Measurements from ENCODE around the gene TBX1. TPM values are rescaled to one million over a fixed set of nuclear protein-coding genes. Genes with fewer than 3 reads are reported as not detected.
A peak's percentile ranks its signal among the peaks of the same experiment; 100 is the strongest.

TBX1 gene
- total RNA-seq, 2 donors from 2014 or later = 1.1 to 2.9 TPM

DNA sequence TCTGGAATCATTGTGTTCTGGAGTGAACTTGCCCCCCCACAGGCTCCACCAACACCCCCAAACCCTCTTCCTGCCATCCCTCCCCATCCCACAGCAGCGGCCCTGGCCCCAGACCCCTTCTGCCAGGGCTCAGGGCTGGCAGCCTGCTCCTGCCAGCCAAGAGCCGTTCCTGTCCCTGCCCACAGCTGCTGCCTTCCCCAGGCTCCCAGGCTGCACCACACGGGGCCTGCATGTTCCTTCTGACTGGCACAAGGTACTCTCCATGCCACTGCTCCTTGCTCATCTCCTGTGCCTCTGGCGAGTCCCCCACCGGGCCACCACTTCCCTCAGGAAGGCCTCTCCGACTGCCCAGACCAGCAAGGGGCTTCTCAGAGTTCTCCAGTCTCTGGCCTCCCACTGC is 32.3 kb upstream of the TBX1 start:
- Mint-ChIP-seq H3K4me3 (no peak overlapping the region), H3K4me1 (ENCODE audit: low read depth in 2 of 2) (peaks cover 5% of the 10 kb centered on the region in 2 donors), H3K9me3 (no peaks in the 10 kb centered on the region), H3K27ac (no peak overlapping the region), H3K27me3 (peaks cover 17 to 20% of the 10 kb centered on the region in 2 donors), H3K36me3 (no peaks in the 10 kb centered on the region)
- ATAC-seq = no peak
- DNase-seq (ENCODE audit: low spot score) = no peak

DNA sequence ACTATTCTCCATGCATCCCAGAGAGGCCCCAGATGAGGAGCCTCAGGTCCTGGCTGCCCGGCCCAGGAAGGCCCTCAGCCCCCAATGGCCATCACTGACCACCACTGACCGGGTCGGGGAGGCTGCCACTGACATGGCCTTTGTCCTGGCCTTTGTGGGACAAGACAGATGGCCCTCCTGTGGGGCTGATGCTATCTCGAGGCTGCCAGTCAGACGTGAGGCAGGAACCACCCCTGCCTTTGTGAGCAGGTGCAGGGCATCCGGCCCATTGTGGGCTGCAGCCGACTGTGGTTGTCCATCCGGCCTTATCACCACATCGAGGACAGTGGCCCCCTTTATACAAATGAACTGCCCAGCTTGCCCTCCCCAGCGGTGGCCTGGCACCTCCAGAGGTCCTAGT is 31.7 kb upstream of the TBX1 start:
- peaks cover 17 to 20% of the 10 kb centered on the region in 2 donors for H3K27me3 Mint-ChIP-seq
- peaks cover 5% of the 10 kb centered on the region in 2 donors for H3K4me1 Mint-ChIP-seq (ENCODE audit: low read depth in 2 of 2)
- H3K27ac Mint-ChIP-seq = no peak overlapping the region
- H3K36me3 Mint-ChIP-seq = no peaks in the 10 kb centered on the region
- ATAC-seq (no peak), DNase-seq (ENCODE audit: low spot score) (no peak)
- H3K9me3 Mint-ChIP-seq = no peaks in the 10 kb centered on the region
- H3K4me3 Mint-ChIP-seq = no peak overlapping the region

DNA sequence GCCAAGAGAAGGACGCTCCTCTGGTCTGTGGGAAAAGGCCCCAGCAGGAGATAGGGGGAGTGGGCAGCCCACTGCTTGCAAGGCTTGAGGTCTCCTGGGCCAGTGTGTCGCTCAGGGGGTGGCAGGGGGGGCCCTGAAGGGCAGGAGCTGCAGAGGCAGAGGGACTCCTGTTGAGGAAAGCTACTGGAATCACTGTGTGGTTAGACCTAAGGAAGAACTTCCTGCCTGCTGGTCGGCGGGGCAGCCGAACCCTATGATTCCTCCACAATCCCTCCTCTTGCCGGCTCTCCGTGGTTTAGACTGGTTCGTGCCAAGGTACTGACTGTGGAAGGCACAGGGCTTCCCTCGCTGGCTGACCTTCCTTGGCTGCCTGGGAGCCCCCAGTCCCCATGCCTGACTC is 31.1 kb upstream of the TBX1 start:
- Mint-ChIP-seq H3K4me3 (no peak overlapping the region), H3K9me3 (no peaks in the 10 kb centered on the region), H3K4me1 (ENCODE audit: low read depth in 2 of 2) (peaks cover 5% of the 10 kb centered on the region in 2 donors), H3K27ac (no peak overlapping the region), H3K27me3 (peaks cover 17 to 20% of the 10 kb centered on the region in 2 donors), H3K36me3 (no peaks in the 10 kb centered on the region)
- ATAC-seq = no peak
- no peak for DNase-seq (ENCODE audit: low spot score)

DNA sequence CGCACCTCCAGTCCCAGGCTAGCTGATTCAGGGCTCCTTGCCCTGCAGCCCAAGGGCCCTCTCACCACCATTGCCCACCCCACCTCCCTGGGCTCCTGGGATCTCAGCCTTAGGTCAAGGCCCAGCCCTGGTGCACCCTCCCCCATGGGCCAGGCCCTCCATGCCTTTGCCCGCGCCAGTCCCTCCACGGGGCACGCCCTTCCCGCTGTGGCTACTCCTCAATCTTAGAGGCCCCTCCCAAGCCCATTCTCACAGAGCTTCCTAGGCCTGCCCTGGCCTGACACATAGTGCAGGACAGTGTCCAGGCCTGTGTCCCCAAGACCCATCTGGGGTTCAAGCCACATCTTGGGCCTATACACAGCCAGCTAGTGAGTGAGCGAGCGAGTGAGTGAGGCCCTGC is 30.4 kb upstream of the TBX1 start:
- peak; percentile 4 to 7 for ATAC-seq
- Mint-ChIP-seq H3K36me3 (no peaks in the 10 kb centered on the region), H3K27ac (no peak overlapping the region), H3K27me3 (peaks cover 13% of the 10 kb centered on the region in 2 donors), H3K4me3 (peak overlapping the region; percentile 65), H3K4me1 (ENCODE audit: low read depth in 2 of 2) (peaks cover 3 to 5% of the 10 kb centered on the region in 2 donors), H3K9me3 (no peaks in the 10 kb centered on the region)
- no peak for DNase-seq (ENCODE audit: low spot score)

DNA sequence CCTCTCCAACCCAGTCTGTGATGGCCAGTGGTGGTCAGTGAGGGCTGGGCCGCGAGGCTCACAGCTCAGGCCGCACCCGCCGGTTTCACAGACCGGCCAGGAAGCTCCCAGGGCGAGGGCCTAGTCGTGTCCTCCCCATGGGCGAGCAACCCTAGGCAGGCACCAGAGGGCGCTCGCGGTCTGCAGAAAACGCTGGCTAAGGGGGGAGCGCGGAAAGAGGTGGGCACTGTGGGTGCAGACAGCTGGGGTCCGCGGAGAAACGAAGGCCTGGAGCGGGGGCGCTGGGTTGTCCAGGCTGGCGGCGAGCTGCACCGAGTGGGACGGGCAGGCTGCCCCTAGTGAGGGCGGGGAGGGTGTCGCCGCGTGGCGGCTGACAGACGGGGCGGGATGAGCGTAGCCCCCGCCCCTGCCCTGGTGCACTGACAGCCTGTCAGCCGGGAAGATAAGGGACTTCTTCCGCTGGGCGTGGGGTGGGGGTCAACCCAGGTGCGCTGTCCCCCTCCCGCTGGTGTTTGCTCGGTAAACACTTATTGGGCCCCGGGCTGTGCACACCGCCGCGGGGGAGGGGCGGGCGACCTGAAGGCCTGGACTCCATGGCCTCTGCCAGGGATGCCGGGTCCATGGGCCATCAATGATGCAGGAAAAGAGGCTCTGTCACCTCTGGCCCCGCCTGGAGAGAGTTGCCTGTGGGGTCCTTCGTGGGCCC is 29.8 kb upstream of the TBX1 start:
- DNase-seq (ENCODE audit: low spot score) (peak; percentile 81), ATAC-seq (peak; percentile 76 to 84)
- no peaks in the 10 kb centered on the region for H3K9me3 Mint-ChIP-seq
- peaks cover 7 to 9% of the 10 kb centered on the region in 2 donors for H3K27me3 Mint-ChIP-seq
- H3K27ac Mint-ChIP-seq = no peak overlapping the region
- peaks cover 3 to 5% of the 10 kb centered on the region in 2 donors for H3K4me1 Mint-ChIP-seq (ENCODE audit: low read depth in 2 of 2)
- H3K36me3 Mint-ChIP-seq = no peaks in the 10 kb centered on the region
- H3K4me3 Mint-ChIP-seq = peak overlapping the region; percentile 65

DNA sequence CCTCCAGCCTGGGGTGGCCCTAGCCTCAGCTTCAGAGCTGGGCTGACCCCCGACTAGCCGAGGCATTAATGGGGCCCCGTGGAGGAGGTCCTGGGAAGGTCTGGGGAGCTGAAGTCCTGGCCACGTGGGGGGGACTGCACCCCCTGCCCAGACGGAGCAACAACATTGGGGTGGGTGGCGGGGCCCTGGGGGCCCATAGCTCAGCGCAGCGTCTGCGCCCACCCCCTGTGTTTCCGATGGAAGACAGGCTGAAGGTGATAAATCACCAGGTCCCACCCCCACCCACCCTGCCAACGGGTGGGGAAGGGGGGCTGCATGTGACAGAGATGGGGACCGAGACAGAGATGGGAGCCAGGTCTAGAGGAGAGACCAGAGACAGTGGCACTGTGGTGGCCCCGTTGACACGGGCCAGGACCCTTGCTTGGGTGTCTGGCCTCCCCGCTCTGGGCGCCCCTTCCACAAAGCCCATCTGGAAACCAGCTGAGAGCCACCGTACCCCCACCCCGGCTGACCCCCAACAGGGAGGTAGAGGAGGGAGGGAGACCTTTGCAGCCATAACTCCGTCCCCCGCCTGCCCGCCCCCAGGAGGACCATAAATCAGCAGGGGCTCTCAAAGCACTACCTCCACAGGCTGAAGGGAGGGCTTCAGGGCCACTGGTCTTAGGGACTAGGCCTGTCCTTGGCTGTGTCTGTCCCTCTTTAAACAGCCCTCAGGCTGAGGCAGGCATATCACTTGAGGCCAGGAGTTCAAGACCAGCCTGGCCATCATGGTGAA is 29.0 kb upstream of the TBX1 start:
- H3K4me1 Mint-ChIP-seq (ENCODE audit: low read depth in 2 of 2) = peaks cover 3 to 5% of the 10 kb centered on the region in 2 donors
- H3K4me3 Mint-ChIP-seq = no peak overlapping the region
- peaks cover 7 to 9% of the 10 kb centered on the region in 2 donors for H3K27me3 Mint-ChIP-seq
- H3K9me3 Mint-ChIP-seq = no peaks in the 10 kb centered on the region
- H3K36me3 Mint-ChIP-seq = no peaks in the 10 kb centered on the region
- no peak overlapping the region for H3K27ac Mint-ChIP-seq
- DNase-seq (ENCODE audit: low spot score) (no peak), ATAC-seq (no peak)

DNA sequence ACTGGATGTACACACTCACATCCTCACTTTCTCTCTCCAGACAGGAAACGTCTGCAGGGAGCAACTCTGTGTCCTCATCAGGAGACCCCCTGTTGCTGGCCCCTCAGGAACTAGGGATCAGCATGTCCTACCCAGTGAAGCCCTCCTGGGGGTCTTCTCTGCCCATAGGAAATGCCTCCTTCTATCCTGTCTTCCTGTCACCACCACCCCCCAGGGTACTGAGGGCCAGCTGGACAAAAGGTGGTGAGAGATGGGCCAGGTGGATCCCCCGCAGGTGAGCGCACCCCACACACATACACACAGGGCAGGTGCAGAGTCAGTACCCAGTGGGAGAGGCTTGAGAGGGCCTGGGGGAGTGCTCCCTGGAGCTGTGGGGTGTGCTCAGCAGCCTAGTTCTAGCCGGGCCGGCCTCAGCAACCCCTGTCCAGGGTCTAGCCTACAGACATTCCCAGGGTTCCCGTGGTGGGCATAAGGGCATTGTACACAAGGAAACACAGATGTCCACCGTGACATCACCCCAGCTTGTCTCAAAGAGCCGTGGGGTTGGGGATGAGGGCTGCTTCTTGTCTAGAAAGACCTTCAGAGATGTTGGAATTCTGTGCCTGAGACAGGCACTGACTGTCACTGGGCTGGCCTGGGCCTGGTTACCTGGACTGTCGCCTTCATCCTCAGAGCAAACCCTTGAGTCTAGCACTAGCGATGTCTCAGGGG is 28.0 kb upstream of the TBX1 start:
- Mint-ChIP-seq H3K27me3 (peaks cover 3 to 6% of the 10 kb centered on the region in 2 donors), H3K4me1 (ENCODE audit: low read depth in 2 of 2) (peaks cover 3 to 5% of the 10 kb centered on the region in 2 donors), H3K36me3 (no peaks in the 10 kb centered on the region), H3K9me3 (no peaks in the 10 kb centered on the region), H3K27ac (no peak overlapping the region), H3K4me3 (no peak overlapping the region)
- ATAC-seq (no peak), DNase-seq (ENCODE audit: low spot score) (no peak)

DNA sequence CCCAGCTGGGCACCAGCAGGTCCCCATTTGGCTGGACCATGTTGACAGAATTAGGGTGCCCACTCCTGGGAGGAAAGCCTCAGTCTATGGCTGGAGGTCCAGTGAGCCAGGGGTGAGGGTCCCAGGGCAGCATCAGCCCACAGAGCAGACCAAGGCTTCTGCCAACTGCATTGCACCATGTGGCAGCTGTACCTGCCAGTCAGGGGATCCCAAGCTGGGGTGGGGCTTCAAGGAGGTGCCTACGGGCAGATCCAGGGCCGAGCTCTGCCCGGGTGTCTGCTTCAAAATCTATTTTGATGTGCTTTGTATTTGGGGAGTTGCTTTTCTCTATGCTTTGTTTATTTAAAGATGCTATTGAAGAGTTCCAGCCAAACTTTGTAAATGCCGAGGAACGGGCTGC is 26.8 kb upstream of the TBX1 start:
- Mint-ChIP-seq H3K36me3 (no peaks in the 10 kb centered on the region), H3K9me3 (no peaks in the 10 kb centered on the region), H3K4me3 (no peak overlapping the region), H3K27ac (no peak overlapping the region), H3K4me1 (ENCODE audit: low read depth in 2 of 2) (peaks cover 3 to 5% of the 10 kb centered on the region in 2 donors), H3K27me3 (peaks cover 0 to 2% of the 10 kb centered on the region in 2 donors)
- DNase-seq (ENCODE audit: low spot score) (no peak), ATAC-seq (no peak)

DNA sequence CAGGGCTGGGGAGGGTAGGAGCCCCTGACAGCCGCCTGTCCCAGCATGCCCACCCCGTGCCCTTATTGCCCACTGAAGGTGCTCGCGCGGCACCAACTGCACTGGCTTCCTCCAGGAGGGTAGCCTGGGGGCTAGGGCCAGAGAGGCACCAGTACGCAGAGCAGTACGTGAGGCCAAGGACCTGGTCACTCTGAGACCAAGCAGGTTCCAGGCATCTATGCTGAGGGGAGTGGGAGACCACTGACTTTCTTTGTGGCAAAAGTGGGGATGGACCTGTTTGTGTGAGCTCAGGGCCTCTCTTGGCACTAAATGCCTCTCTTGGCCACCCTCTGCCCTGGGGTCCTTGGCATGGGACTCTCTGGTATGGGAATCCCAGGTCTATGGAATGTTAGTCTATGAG is 26.4 kb upstream of the TBX1 start:
- Mint-ChIP-seq H3K36me3 (no peaks in the 10 kb centered on the region), H3K4me3 (no peak overlapping the region), H3K9me3 (no peaks in the 10 kb centered on the region), H3K27ac (no peak overlapping the region), H3K4me1 (ENCODE audit: low read depth in 2 of 2) (peaks cover 3 to 5% of the 10 kb centered on the region in 2 donors), H3K27me3 (peaks cover 0 to 2% of the 10 kb centered on the region in 2 donors)
- ATAC-seq (no peak), DNase-seq (ENCODE audit: low spot score) (no peak)

DNA sequence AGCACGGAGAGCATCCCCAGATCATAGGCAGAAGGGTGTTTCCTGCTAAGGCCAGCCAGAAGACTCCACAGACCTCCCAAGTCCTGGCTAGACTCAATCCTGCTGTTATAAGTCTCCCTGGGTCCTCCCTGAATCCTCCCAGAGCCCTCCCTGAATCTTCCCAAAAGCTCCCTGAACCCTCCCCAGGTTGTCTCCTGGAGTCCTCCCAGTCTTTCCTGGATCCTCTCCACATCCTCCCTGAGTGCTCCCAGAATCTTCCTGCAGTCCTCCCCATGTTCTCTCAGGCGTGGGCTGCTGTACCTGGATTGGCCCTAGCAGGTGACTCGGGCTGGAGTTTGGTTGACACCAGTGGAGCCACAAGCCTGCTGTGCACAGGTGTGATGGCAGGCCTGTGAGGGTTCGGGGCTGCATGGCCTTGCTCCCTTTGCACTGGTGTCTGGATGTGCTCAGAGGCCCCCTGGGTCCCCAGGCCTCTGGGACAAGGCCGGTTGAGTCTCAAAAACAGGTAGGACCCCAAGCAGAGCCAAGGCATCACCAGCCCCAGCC is 25.7 kb upstream of the TBX1 start:
- H3K4me3 Mint-ChIP-seq = no peak overlapping the region
- ATAC-seq (no peak), DNase-seq (ENCODE audit: low spot score) (no peak)
- no peaks in the 10 kb centered on the region for H3K36me3 Mint-ChIP-seq
- H3K27me3 Mint-ChIP-seq = peaks cover 0 to 2% of the 10 kb centered on the region in 2 donors
- no peaks in the 10 kb centered on the region for H3K9me3 Mint-ChIP-seq
- no peak overlapping the region for H3K27ac Mint-ChIP-seq
- peaks cover 3 to 5% of the 10 kb centered on the region in 2 donors for H3K4me1 Mint-ChIP-seq (ENCODE audit: low read depth in 2 of 2)

DNA sequence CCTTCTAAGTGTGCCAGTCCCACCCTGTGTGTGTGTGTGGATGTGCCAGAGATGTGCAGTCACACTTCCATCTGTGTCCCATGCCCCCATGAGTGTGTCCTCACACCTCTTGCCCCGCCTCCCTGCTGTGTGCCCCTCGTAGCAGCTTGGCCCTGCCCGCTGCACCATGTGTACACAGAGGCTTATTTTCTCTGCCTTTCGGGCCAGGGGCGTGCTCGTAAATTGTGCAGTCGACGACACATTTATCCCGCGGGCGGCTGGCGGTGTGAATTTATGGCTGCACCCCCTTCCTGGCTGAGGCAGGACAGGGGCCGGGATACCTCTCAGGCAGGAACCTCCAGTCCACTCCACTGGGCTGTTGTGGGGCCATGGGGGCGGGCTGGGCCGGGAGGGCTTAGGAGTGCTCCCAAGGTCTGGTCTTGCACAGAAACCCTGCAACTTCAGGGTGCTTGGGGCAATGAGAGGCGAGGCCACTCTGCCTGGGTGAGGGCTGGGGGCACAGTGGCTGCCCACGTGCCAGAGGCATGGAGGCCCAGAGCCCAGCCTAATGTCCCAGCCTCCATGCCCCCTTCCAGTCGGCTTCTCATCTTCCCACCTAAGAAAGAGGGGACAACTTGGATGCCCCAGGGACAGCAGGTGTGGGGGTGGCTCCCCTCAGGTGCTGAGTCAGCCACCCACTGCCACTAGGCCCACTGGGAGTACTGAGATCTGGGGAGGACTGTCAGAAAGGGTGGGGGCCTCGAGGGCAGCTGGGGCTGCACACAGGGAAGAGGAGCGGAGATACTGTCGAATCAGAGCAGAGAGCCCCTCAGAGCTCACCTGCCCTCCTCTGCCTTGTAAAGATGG is 24.7 kb upstream of the TBX1 start:
- Mint-ChIP-seq H3K27ac (no peak overlapping the region), H3K9me3 (no peaks in the 10 kb centered on the region), H3K4me1 (ENCODE audit: low read depth in 2 of 2) (no peaks in the 10 kb centered on the region), H3K27me3 (no peaks in the 10 kb centered on the region), H3K4me3 (no peak overlapping the region), H3K36me3 (no peaks in the 10 kb centered on the region)
- ATAC-seq (no peak), DNase-seq (ENCODE audit: low spot score) (no peak)

DNA sequence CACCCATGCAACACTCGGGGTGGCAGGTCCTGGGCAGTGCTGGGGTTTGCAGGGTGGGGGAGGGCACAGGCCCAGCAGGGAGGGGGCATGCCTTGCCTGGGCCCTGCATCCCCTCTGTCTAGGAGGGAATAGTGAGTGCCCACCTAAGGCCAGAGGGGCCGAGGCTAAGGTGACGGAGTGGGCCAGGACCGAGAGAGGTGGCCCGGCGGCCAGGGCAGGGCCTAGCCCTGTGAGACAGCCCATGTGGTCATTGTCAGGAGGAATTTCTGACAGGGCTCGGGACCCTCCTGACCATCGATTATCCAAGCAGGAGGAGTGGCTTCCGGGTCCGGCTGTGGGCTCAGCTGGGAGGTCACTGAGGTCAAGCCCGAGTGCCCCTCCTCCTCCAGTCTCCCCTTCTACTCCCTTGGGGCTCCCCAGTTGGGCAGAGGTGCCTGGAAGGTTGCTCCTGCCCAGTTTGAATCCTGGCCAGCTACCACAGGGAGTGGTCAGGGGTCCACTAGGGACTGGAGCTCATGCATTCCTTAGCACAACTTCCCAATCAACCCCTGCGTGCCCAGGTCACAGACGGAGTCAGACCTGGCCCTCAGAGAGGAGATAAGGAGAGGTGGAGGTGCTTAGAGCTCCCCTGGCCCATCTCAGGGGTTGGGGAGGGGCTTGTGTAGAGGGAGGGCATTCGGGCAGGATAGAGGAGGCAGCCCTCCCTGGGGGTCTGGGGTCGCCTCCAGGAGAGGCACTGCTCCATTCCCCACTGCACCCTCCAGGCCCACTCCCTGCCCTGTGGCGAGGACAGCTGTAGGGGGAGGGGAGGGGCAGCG is 22.5 kb upstream of the TBX1 start:
- no peaks in the 10 kb centered on the region for H3K4me1 Mint-ChIP-seq (ENCODE audit: low read depth in 2 of 2)
- no peak overlapping the region for H3K27ac Mint-ChIP-seq
- no peak for ATAC-seq
- H3K36me3 Mint-ChIP-seq = no peaks in the 10 kb centered on the region
- no peaks in the 10 kb centered on the region for H3K9me3 Mint-ChIP-seq
- no peak overlapping the region for H3K4me3 Mint-ChIP-seq
- no peak for DNase-seq (ENCODE audit: low spot score)
- no peaks in the 10 kb centered on the region for H3K27me3 Mint-ChIP-seq
